Measurements from ENCODE around the gene DOK5. TPM values are rescaled to one million over a fixed set of nuclear protein-coding genes. Genes with fewer than 3 reads are reported as not detected.

Gene DOK5
- polyA plus RNA-seq, 1 of the 3 experiments (the other 2 are of a cell fraction), result 12.4 TPM

GRCh38 chr20:54640800-54641199 lies 165.4 kb downstream of the DOK5 start:
- Histone ChIP-seq H3K4me2 (no peak overlapping the region), H3K4me3 (ENCODE audit: low read depth in 2 of 2, low read length in 1 of 2) (no peak overlapping the region), H3K36me3 (replicated peaks in 1 of 2; ENCODE audit: control insufficient read depth in 1 of 2, insufficient read depth in 2 of 2, low read length in 1 of 2) (no peaks in the 10 kb centered on the region), H2AFZ (ENCODE audit: low read depth) (no peak overlapping the region), H3F3A (replicated peaks; ENCODE audit: insufficient read depth) (no peaks in the 10 kb centered on the region), H3K9me3 (no peaks in the 10 kb centered on the region), H3K9ac (no peak overlapping the region), H3K27me3 (ENCODE audit: insufficient read depth) (no peaks in the 10 kb centered on the region), H4K20me1 (ENCODE audit: insufficient read depth) (no peaks in the 10 kb centered on the region), H3K4me1 (ENCODE audit: control insufficient read depth in 1 of 2, insufficient read depth in 2 of 2, low read depth in 1 of 2, low read length in 1 of 2) (peaks cover 0 to 9% of the 10 kb centered on the region in 2 experiments; a peak in 1 of 4 replicates), H3K27ac (ENCODE audit: low read depth in 2 of 2, low read length in 1 of 2) (no peak overlapping the region), H3K79me2 (ENCODE audit: insufficient read depth) (no peaks in the 10 kb centered on the region), H3K9me2 (no peaks in the 10 kb centered on the region)
- 18% methylated on average over 2 of the region's 2 CpGs for WGBS (ENCODE audit: low lambda C conversion rate)
- ChIA-PET POLR2A (no interaction called here), CTCF (interaction anchor here (1.7 kb wide), 1 partner anchor 441 kb away, joined by 6 read pairs; no protein-coding TSS in a partner anchor)
- DNase-seq, result no peak
- TF ChIP-seq RAD21 (IDR thresholded peaks at IDR 0.05; ENCODE audit: low read length), result no peak
- TF ChIP-seq MXI1 (IDR thresholded peaks at IDR 0.05; ENCODE audit: low read depth, low read length), result no peak
- TF ChIP-seq USF1 (IDR thresholded peaks at IDR 0.05; ENCODE audit: borderline replicate concordance, low read depth), result no peak
- no peak for TF ChIP-seq PBX3 (IDR thresholded peaks at IDR 0.05)
- no peak for TF ChIP-seq CHD2 (IDR thresholded peaks at IDR 0.05; ENCODE audit: low read length, partially characterized antibody)
- TF ChIP-seq NFIC (IDR thresholded peaks at IDR 0.05; ENCODE audit: borderline replicate concordance), result no peak
- no peak for TF ChIP-seq SMC3 (IDR thresholded peaks at IDR 0.05; ENCODE audit: low read depth, low read length)
- no peak for TF ChIP-seq GABPA (IDR thresholded peaks at IDR 0.05; ENCODE audit: low read depth)

- Histone ChIP-seq H3K36me3 (replicated peaks in 1 of 2; ENCODE audit: control insufficient read depth in 1 of 2, insufficient read depth in 2 of 2, low read length in 1 of 2) (no peaks in the 10 kb centered on the region), H3K27ac (ENCODE audit: low read depth in 2 of 2, low read length in 1 of 2) (peak overlapping the region in 1 of 2 experiments; percentile 40; a peak in 1 of 4 replicates), H3K9me3 (no peaks in the 10 kb centered on the region), H3K4me3 (ENCODE audit: low read depth in 2 of 2, low read length in 1 of 2) (no peak overlapping the region), H3K9me2 (no peaks in the 10 kb centered on the region), H3K4me2 (peak overlapping the region; percentile 27; the same call in 1 of the 2 replicates), H3K27me3 (ENCODE audit: insufficient read depth) (no peaks in the 10 kb centered on the region), H3K9ac (no peak overlapping the region), H4K20me1 (ENCODE audit: insufficient read depth) (no peaks in the 10 kb centered on the region), H2AFZ (ENCODE audit: low read depth) (no peak overlapping the region), H3F3A (replicated peaks; ENCODE audit: insufficient read depth) (no peaks in the 10 kb centered on the region), H3K79me2 (ENCODE audit: insufficient read depth) (no peaks in the 10 kb centered on the region), H3K4me1 (ENCODE audit: control insufficient read depth in 1 of 2, insufficient read depth in 2 of 2, low read depth in 1 of 2, low read length in 1 of 2) (peaks cover 0 to 9% of the 10 kb centered on the region in 2 experiments; a peak in 1 of 4 replicates)
- WGBS (ENCODE audit: low lambda C conversion rate), result 72% methylated on average over 17 of the region's 18 CpGs
- DNase-seq, result no peak
- ChIA-PET POLR2A (no interaction called here), CTCF (interaction anchor here (0.8 to 1.7 kb wide), 2 partner anchors 443 to 546 kb away, joined by 4 to 5 read pairs; no protein-coding TSS in a partner anchor)
- no peak for TF ChIP-seq EZH2phosphoT487 (IDR thresholded peaks at IDR 0.05; ENCODE audit: borderline replicate concordance, low read depth)
- TF ChIP-seq RXRA (IDR thresholded peaks at IDR 0.05; ENCODE audit: borderline replicate concordance, low read depth), result no peak
- no peak for TF ChIP-seq USF2 (IDR thresholded peaks at IDR 0.05; ENCODE audit: borderline replicate concordance, low read depth, low read length)
- TF ChIP-seq JUND (IDR thresholded peaks at IDR 0.05), result no peak
- no peak for TF ChIP-seq RAD21 (IDR thresholded peaks at IDR 0.05; ENCODE audit: low read length)
- no peak for TF ChIP-seq RCOR1 (IDR thresholded peaks at IDR 0.05; ENCODE audit: low read length)
- no peak for TF ChIP-seq TEAD4 (IDR thresholded peaks at IDR 0.05; ENCODE audit: borderline replicate concordance, insufficient read depth)
- TF ChIP-seq RFX5 (IDR thresholded peaks at IDR 0.05; ENCODE audit: low read length), result no peak
- TF ChIP-seq FOXM1 (IDR thresholded peaks at IDR 0.05; ENCODE audit: low read depth), result no peak
- no peak for TF ChIP-seq ELF1 (IDR thresholded peaks at IDR 0.05)
- no peak for TF ChIP-seq MAX (IDR thresholded peaks at IDR 0.05; ENCODE audit: low read depth)
- no peak for TF ChIP-seq REST (IDR thresholded peaks at IDR 0.05; ENCODE audit: low read depth, low read length)
- TF ChIP-seq MXI1 (IDR thresholded peaks at IDR 0.05; ENCODE audit: low read depth, low read length), result no peak
- no peak for TF ChIP-seq SIN3A (IDR thresholded peaks at IDR 0.05; ENCODE audit: borderline replicate concordance, low read depth, low read length)
- no peak for TF ChIP-seq CHD2 (IDR thresholded peaks at IDR 0.05; ENCODE audit: low read length, partially characterized antibody)
- TF ChIP-seq GATA2 (CRISPR knock-in tag; IDR thresholded peaks at IDR 0.05), result no peak
Observed at GRCh38 chr20:54642864-54643667, 167.7 kb downstream of the DOK5 start.
